Breast epithelium (tissue), 4 donors: ENCODE data around the gene CHST5. TPM values are rescaled to one million over a fixed set of nuclear protein-coding genes. Genes with fewer than 3 reads are reported as not detected.

Source experiments
- DNase-seq, 2 donors: peaks; one replicate each; pipeline ENCODE4 v3.0.0-alpha.2; 2019; ENCODE audit warnings: low spot score in 2 of 2
- H3K27ac ChIP-seq, 2 donors: fragments of 200-600 bp; sonication (generic) in 1 of 2; one replicate each; pipeline ENCODE4 v1.5.1; 2016 to 2019; ENCODE audit warnings: mild to moderate bottlenecking in 1 of 2
- H3K27me3 ChIP-seq, 2 donors: fragments of 200-600 bp; sonication (generic) in 1 of 2; one replicate each; pipeline versions ENCODE4 v1.5.1 to v1.6.0; 2017 to 2019; ENCODE audit warnings: control low read depth in 1 of 2, mild to moderate bottlenecking in 1 of 2
- H3K36me3 ChIP-seq: fragments of 200-600 bp; one replicate; pipeline ENCODE4 v1.5.1; 2019
- H3K4me1 ChIP-seq, 2 donors: fragments of 200-600 bp; sonication (generic); one replicate each; pipeline ENCODE4 v1.5.1; 2016 to 2019; ENCODE audit warnings: control low read depth in 1 of 2
- H3K4me3 ChIP-seq, 3 donors: fragments of 200-600 bp; sonication (generic); 1 replicate in 2 of 3; 2 replicates in 1 of 3; pipeline ENCODE4 v1.5.1; 2016 to 2019; ENCODE audit warnings: mild to moderate bottlenecking in 3 of 3, moderate library complexity in 2 of 3
- H3K9me3 ChIP-seq, 2 donors: fragments of 200-600 bp; sonication (generic) in 1 of 2; one replicate each; pipeline ENCODE4 v1.5.1; 2016 to 2019; ENCODE audit warnings: control low read depth in 1 of 2
- POLR2A ChIP-seq: fragments of 450-650 bp; IDR thresholded peaks from one replicate; pipeline ENCODE4 v1.6.1; 2016; ENCODE audit warnings: antibody characterized with exemption, mild to moderate bottlenecking, moderate library complexity
- POLR2AphosphoS5 ChIP-seq, 3 donors: sonication (generic); formaldehyde crosslinking; IDR thresholded peaks; one replicate each; pipeline ENCODE4 v1.6.1; 2017; ENCODE audit warnings: antibody characterized with exemption in 3 of 3
- intact Hi-C: fragments of 100-400 bp; cut with DNase I; formaldehyde crosslinking; loops from one replicate; pipeline ENCODE4 v1.15.1; 2023; ENCODE audit warnings: low total_unique reads
- total RNA-seq, 3 donors: library from RNA; depleted of rRNA; stranded (reverse); fragments of >200 nt; gene quantifications; one replicate each; pipeline ENCODE4 v1.1.0, GENCODE V29; 2016
- TF ChIP-seq, protein P1 (sequence below), 3 donors: fragments of 450-650 bp; IDR thresholded peaks; one replicate each; pipeline ENCODE4 v1.5.1; 2016 to 2017; ENCODE audit warnings: antibody characterized with exemption in 3 of 3, mild to moderate bottlenecking in 3 of 3, moderate library complexity in 3 of 3

CHST5 gene
- total RNA-seq: under 1 TPM in 2 of 3 donors, not detected in 1; 0.15 to 0.33 TPM

DNA sequence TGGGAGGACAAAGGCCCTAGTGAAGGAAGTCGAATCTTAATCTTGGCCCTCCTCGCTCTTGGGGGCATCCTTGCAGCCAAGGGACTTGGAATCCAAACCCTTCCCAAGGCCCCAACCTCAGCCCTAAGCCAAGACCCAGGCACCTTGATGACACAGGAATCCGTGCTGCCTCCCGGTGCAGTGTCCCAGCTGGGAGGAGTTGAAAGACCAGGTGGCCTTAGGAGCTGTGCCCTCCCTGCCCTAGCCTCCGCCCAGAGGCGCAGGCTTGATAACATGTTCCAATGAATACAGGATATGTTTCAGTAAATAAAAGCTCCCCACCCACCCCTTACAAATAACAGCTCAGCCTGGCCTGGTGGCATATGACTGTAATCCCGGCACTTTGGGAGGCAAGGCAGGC lies at the start of gene CHST5:
TSS of gene CHST5 (minus strand) at position 208 of the 400 bp plus-strand sequence. CDS start 5,724 bp downstream, outside the sequence.
- DNase-seq: no peak
- Histone ChIP-seq H3K27me3 (no peaks in the 10 kb centered on the region), H3K4me3 (no peak within 1 kb of the TSS), H3K36me3 (no peaks in the 10 kb centered on the region), H3K4me1 (no peaks in the 10 kb centered on the region), H3K9me3 (no peaks in the 10 kb centered on the region), H3K27ac (no peak within 1 kb of the TSS)
- intact Hi-C loops: no loop called here
- TF ChIP-seq POLR2A: no peak
- TF ChIP-seq, protein P1, sequence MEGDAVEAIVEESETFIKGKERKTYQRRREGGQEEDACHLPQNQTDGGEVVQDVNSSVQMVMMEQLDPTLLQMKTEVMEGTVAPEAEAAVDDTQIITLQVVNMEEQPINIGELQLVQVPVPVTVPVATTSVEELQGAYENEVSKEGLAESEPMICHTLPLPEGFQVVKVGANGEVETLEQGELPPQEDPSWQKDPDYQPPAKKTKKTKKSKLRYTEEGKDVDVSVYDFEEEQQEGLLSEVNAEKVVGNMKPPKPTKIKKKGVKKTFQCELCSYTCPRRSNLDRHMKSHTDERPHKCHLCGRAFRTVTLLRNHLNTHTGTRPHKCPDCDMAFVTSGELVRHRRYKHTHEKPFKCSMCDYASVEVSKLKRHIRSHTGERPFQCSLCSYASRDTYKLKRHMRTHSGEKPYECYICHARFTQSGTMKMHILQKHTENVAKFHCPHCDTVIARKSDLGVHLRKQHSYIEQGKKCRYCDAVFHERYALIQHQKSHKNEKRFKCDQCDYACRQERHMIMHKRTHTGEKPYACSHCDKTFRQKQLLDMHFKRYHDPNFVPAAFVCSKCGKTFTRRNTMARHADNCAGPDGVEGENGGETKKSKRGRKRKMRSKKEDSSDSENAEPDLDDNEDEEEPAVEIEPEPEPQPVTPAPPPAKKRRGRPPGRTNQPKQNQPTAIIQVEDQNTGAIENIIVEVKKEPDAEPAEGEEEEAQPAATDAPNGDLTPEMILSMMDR (IDR thresholded peaks at IDR 0.05): no peak
- no peak for TF ChIP-seq POLR2AphosphoS5 (IDR thresholded peaks at IDR 0.05)

DNA sequence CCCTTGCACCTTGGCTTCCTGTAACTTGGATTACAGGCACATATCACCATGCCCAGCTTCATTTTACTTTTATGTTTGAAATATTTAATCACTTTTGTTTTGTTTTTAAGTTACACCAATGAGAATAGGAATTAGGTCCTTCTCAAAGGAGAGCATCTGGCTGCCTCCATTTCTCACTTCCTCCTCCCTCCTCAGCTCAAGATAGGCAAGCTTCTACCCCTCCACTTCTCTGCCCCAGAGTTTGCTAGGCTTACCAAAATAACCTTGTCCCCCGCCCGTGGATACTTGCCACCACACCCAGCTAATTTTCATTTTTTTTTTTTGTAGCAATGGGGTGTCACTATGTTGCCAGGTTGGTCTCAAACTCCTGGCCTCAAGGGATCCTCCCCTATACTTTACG lies 48.2 kb upstream of the CHST5 start:
- no peak for TF ChIP-seq POLR2AphosphoS5 (IDR thresholded peaks at IDR 0.05)
- TF ChIP-seq, protein P1 (IDR thresholded peaks at IDR 0.05): no peak
- TF ChIP-seq POLR2A: no peak
- no peak for DNase-seq
- intact Hi-C loops: no loop called here
- Histone ChIP-seq H3K27ac (no peak overlapping the region), H3K9me3 (no peaks in the 10 kb centered on the region), H3K4me1 (no peaks in the 10 kb centered on the region), H3K36me3 (no peaks in the 10 kb centered on the region), H3K4me3 (no peak overlapping the region), H3K27me3 (no peaks in the 10 kb centered on the region)

DNA sequence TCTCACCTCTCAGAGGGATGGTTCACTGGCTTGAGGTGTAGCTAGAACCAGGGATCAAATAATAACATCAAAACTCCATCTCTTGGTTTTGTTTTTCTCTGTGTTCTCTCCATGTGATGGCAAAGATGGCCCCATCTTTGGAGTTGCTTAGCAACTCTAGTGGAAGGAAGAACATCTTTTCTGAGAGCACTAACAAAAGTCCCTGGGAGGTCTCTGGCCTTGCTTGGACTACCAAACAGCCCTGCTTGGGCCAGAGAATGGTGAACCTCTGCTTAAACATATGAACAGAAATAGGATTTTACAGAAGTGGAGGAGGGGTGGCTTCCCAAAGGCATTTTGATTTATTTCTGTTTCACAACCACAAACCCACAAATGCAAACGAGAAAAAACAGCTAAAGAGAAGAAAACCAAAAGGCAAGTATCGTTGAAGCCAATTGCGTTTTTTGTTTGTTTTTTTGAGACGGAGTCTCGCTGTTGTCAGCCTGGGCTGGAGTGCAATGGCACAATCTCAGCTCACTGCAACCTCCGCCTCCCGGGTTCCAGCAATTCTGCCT lies 43.5 kb upstream of the CHST5 start:
- H3K9me3 ChIP-seq: no peaks in the 10 kb centered on the region
- TF ChIP-seq POLR2AphosphoS5 (IDR thresholded peaks at IDR 0.05) (no peak), POLR2A (no peak)
- TF ChIP-seq, protein P1 (IDR thresholded peaks at IDR 0.05): no peak
- no peaks in the 10 kb centered on the region for H3K4me1 ChIP-seq
- H3K27me3 ChIP-seq: no peaks in the 10 kb centered on the region
- no peaks in the 10 kb centered on the region for H3K36me3 ChIP-seq
- intact Hi-C loops: no loop called here
- H3K27ac ChIP-seq: no peak overlapping the region
- H3K4me3 ChIP-seq: no peak overlapping the region
- no peak for DNase-seq

DNA sequence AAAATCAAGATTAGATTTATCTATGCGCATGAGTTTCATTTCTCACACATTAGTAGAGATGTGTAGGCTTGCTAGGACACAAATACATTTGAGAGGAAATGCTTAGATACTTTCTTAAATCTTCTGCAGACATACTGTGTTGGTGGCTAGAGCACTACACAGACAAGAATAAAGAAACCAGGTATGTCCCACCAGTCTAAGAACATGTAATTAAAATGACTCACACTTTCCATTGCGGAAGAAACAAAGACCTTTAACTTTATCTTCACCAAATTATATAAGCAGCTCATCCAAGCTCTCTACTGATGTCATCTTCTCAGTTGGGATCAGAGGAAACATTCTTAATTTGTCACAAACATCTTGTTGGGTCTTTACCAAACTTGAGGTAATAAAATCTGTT lies 42.8 kb upstream of the CHST5 start:
- no peak overlapping the region for H3K27ac ChIP-seq
- TF ChIP-seq, protein P1 (IDR thresholded peaks at IDR 0.05): no peak
- TF ChIP-seq POLR2AphosphoS5 (IDR thresholded peaks at IDR 0.05) (no peak), POLR2A (no peak)
- no peaks in the 10 kb centered on the region for H3K9me3 ChIP-seq
- no peaks in the 10 kb centered on the region for H3K27me3 ChIP-seq
- H3K36me3 ChIP-seq: no peaks in the 10 kb centered on the region
- no peaks in the 10 kb centered on the region for H3K4me1 ChIP-seq
- intact Hi-C loops: no loop called here
- H3K4me3 ChIP-seq: no peak overlapping the region
- no peak for DNase-seq

DNA sequence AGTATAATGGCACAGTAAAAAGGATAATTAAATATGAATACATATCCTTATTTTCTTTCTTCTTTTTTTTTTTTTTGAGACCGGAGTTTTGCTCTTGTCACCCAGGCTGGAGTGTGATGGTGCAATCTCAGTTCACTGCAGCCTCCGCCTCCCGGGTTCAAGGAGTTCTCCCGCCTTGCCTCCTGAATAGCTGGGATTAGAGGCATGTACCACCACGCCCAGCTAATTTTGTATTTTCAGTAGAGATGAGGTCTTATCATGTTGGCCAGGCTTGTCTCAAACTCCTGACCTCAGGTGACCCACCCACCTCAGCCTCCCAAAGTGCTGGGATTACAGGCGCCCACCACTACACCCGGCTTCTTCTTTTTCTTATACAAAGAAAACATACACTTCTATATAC lies 42.3 kb upstream of the CHST5 start:
- Histone ChIP-seq H3K27me3 (no peaks in the 10 kb centered on the region), H3K9me3 (no peaks in the 10 kb centered on the region), H3K27ac (no peak overlapping the region), H3K36me3 (no peaks in the 10 kb centered on the region), H3K4me1 (no peaks in the 10 kb centered on the region), H3K4me3 (no peak overlapping the region)
- intact Hi-C loops: no loop called here
- no peak for DNase-seq
- no peak for TF ChIP-seq POLR2AphosphoS5 (IDR thresholded peaks at IDR 0.05)
- TF ChIP-seq POLR2A: no peak
- TF ChIP-seq, protein P1 (IDR thresholded peaks at IDR 0.05): no peak
